ENCODE results near the gene DUSP3. TPM values are rescaled to one million over a fixed set of nuclear protein-coding genes. Genes with fewer than 3 reads are reported as not detected.

DUSP3 gene
- total and polyA plus RNA-seq, 2 of the 13 experiments (the other 11 are each of a cell fraction or from before 2014, with no cell fraction given): 60.0 to 71.5 TPM

GRCh38 chr17:43810226-43810715, 31.5 kb upstream of the DUSP3 start (continued):
- TF ChIP-seq ZNF431 (CRISPR knock-in tag; IDR thresholded peaks at IDR 0.05; ENCODE audit: borderline replicate concordance, low read depth) (no peak), MXD3 (CRISPR knock-in tag; IDR thresholded peaks at IDR 0.05) (no peak), ZNF572 (CRISPR knock-in tag; IDR thresholded peaks at IDR 0.05) (no peak), ZNF891 (CRISPR knock-in tag; IDR thresholded peaks at IDR 0.05) (no peak), ATM (IDR thresholded peaks at IDR 0.05; ENCODE audit: borderline replicate concordance) (no peak), ZNF441 (CRISPR knock-in tag; IDR thresholded peaks at IDR 0.05; ENCODE audit: borderline replicate concordance) (no peak), HMGA1 (CRISPR knock-in tag; conservative IDR thresholded peaks at IDR 0.05) (no peak), SETDB1 (CRISPR knock-in tag; IDR thresholded peaks at IDR 0.05; ENCODE audit: borderline replicate concordance) (no peak), MLXIP (CRISPR knock-in tag; IDR thresholded peaks at IDR 0.05; ENCODE audit: borderline replicate concordance) (no peak), TEAD2 (CRISPR knock-in tag; IDR thresholded peaks at IDR 0.05) (no peak), ZNF543 (CRISPR knock-in tag; IDR thresholded peaks at IDR 0.05) (no peak), AHR (CRISPR knock-in tag; IDR thresholded peaks at IDR 0.05) (no peak), ZNF709 (CRISPR knock-in tag; IDR thresholded peaks at IDR 0.05) (no peak)
